Stimulated activated CD4-positive, alpha-beta T cell treated with anti-CD3 and anti-CD28 coated beads, Interleukin-1b, Interleukin-23, amount 100 ng/mL, for 48 hours (primary cell): Measurements from ENCODE around the gene SLC7A14.

Experiments
- DNase-seq: peaks from one replicate; pipeline ENCODE4 v3.0.0-alpha.2; 2020

The SLC7A14 gene

DNA sequence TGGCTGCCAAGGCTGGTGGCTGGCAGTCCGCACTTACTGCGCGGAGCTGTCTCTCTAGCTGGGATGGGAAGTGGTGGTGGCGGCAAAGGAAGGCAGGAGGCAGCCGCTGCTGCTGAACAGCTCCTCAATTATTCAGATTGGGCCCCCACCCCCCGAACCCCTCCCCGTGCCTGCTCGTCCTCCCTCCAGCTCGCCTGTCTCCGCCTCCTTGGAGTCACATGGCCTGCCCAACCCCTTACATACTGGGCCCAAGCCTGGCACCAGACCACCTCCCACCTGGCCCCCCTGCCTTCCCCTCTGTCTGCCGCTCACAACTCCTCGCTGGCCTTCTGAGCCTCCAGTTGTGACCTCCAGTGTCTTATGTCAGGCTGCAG is at the start of gene SLC7A14:
Gene SLC7A14, minus strand, starts transcription at position 139 of the 374 bp plus-strand sequence. CDS start 59,139 bp downstream, outside the sequence.
- no peak for DNase-seq

DNA sequence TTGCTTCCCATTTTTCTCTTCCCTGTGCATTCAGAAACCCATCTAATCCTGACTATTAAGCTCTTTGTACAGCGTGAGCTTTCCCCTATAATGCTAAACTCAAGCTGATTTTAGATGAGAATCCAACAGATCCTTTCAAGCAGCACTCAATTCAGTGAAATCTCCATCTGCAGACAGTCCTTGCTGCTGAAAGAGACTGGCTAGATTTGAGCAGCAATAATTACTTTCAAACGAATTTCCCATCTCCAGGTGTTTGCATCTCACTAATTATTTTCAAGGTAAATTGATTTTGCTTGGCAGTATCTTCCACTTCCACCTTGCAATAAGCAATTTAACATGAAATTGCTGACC is 49.5 kb upstream of the SLC7A14 start:
- no peak for DNase-seq

DNA sequence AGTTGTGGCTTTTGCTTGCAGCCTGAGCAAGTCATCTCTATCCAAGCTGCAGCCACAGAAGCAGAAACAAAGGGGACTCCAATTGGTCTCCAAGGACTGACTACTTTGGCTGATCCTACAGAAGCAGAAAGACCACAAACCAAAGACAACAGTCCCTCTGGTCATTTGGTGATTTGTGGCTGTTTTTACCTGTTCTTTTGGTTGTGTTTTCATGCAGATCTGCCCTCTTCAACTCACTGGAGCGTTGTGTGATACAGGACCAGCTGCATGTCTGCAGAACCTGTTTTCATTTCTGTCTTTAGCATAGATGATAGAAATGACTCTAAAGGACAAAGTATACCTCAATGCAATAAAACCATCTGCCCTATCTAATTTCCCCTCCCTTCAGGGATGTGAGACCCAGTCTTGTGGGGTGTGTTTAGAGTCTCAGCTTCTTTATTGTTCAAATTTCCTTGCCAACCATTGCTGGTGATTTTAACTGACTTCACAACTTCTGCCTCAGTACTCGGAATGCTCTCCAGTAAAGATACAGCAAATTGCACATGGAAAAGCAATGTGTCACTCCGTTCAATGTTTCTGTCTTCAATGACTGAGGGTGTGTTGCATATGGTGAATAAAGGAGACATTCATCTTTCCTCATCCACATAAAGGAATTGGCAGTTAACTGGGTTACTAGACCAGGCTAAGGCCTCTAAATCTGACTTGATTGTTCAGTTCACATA is 48.9 kb upstream of the SLC7A14 start:
- no peak for DNase-seq

DNA sequence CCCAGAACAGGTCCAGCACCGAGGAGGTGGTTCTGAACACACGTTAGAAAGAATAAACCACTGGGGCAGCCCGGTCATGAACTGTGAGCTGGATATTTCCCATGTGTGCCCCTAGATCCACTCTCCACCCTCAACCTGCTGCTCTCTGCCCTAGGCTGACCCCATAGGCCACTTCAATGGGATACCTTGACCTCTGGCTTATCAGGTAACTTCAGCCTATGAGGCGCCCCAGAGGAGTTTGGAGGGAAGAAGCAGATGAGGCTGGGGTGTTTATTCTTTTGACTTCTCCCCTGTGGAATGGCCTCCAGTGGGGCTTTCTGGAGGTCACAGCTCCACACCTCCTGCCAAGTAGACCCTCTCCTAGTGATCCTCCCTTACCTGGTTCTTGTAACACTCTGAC is 47.7 kb upstream of the SLC7A14 start:
- DNase-seq: no peak

DNA sequence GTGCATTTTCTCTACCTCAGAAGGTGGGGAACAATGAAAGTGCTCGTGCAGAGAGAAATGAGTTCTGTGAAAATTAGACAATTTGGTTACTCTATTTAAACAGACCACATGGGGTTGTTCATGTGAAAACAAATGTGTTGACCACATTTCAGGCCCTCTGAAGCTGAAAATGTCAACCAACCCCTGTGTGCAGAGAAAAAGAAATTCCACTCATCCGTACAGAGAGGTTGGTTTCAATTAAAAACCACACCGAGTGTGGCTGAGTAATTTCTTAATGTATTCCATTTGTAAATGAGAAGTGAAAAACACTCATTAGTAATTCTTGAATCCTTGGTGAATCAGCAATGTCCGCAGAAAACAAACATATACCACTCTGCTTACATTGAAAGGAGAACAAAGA is 46.9 kb upstream of the SLC7A14 start:
- no peak for DNase-seq

DNA sequence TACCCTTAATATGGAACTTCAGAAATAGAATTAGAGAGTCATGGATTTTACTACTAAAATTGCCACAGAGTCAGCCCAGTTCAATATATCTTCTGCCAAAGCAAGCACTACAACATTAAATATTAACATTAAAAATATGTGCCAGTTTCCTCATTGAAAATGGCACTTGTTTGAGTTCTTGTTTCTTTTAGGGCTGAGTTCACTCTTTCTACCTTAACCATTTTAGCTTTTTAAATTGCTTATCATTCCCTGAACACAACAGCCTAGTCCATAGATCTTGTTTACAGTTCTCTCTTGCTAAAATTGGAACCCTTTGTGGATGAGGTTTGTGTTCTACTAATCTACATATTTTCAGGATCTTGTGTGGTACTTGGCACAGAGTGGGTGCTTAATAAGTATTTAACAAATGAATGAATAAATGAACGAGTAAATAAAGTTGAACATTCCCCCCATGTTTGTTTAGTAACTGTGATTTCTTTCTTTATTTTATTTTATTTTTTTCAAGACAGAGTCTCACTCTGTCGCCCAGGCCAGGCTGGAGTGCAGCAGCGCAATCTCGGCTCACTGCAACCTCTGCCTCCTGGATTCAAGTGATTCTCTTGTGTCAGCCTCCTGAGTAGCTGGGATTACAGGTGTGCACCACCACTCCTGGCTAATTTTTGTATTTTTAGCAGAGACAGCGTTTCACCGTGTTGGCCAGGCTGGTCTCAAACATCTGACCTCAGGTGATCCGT is 46.0 kb upstream of the SLC7A14 start:
- no peak for DNase-seq

DNA sequence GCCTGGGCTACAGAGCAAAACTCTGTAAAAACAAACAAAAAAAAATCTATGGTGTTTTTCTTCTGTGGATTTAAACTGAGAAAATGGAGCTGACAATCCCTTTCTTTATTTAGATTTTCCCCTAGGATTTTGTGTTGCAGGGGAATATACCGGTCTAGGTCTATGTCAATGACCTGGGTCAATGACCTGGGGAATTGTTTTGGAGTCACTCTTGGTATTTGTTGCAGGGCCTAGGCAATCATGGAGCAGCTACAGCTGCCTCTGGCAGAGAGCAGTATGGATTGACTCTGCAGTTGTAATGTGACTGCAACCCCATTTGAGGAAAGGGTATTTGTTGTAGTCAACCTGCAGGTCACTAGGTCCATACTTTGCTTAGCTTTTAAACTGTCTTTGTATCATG is 37.6 kb upstream of the SLC7A14 start:
- no peak for DNase-seq

DNA sequence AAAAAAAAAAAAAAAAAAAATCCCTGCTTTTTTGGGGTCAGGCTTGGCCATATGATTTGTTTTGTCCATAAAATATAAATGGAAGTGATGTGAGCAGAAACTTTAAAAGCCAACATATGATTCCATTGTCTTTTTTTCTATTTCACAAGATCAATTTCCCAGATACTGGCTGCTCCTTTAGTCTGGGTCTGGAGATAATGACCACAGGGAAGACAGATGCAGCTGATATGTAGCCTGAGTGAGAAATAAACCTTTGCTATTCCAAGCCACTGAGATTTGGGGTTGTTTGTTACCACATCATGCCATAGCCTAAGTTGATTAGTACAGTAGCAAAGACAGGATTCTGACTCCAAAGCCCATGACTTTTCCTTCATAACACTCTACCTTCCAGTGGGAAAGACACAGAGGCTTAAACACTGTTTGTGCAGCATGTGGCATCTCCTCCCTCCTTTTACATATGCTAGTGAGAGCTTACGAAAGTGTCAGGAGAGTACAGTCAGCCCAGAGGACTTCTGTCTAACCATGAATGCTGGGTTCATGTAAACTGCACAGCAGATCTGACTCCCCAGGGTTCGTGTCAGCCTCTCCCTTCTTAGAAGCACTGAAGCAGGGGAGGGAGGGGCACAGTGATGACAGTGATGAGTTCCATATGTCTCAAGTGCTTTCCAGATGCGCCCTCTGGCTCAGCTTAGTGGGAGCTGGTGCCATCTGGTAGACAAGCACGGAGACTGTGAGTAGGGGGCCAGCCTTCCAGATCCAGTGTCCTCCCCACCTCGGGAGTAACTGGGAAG is 36.7 kb upstream of the SLC7A14 start:
- DNase-seq: no peak

DNA sequence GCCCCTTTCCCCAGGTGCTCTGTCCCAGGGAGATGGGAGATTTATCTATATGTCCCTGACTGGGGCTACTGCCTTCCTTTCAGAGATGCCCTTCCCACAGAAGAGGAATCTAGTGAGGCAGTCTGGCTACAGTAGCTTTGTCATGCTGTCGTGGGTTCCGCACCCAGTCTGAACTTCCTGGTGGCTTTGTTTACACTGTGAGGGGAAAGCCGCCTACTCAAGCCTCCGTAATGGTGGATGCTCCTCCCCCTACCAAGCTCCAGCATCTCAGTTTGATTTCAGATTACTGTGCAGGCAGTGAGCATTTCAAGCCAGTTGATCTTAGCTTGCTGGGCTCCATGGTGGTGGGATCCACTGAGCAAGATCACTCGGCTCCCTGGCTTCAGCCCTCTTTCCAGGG is 35.4 kb upstream of the SLC7A14 start:
- DNase-seq: no peak

DNA sequence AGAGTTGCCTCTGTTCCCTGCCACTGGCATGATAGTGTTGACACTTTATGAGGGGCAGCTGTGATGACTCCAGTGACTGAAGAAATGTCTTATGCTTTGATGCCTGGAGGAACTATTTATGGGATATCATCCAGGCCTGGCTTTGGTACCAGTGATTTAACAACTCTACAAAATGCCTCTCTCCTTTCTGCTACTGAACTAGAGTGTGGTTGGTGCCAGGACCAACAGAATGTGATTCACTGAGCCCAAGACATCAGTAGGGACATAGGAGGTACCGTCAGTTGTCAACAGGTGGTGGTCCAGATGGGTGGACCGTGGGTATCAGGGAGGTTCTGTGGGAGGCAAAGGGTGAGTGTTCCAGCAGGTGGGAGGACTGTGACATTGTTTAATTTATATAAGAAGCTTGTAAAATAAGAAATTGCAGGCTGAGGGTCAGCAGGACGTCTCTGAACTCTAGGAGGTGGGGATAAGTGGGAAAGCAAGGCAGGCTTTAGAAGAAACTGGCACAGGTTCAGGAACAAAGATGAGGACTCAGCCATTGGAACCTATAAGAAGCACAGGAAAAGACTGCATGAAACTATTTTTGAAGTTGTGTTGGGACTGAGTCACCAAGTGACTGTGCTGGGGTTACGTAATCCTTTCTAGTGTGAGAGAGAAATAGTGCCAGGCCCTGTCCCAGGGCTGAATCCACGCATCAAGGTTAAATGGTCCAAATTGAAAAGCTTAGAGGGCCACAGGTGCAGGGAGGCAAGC is 28.5 kb upstream of the SLC7A14 start:
- no peak for DNase-seq

DNA sequence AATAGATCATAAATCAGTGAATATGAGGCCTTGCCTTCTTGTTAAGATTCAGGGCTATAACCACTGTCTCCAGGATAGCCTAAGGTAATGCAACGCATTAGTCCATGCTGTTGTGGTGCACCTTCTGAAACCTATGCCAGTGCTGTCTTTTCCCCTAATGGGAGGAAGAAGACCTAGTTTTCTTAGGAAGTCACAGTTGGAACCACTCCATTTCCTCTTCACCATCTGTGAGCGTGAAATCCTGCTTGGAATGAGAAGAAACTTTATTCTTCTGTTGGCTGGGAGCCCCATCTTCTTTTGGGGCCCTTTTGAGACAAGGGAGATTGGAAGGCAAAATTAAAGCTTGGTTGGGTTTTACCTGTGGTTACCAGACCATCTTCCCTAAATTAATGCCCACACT is 25.9 kb upstream of the SLC7A14 start:
- no peak for DNase-seq

DNA sequence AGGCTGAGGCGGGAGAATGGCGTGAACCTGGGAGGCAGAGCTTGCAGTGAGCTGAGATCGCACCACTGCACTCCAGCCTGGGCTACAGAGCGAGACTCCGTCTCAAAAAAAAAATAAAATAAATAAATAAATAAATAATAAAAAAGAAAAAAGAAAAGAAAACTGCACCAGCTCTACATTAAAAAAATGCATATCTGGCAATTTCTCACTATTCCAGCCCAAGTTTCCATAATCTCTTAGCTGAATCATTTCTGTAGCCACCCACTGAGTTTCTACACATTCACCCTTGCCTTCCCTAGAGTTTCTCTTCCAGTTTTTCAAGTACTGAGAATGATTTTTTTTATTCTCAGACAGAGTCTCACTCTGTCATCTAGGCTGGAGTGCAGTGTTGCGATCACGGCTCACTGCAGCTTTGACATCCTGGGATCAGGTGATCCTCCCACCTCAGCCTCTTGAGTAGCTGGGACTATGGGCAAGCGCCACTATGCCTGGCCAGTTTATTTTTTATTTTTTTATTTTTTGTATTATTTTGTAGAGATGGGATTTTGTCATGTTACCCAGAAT is 24.5 kb upstream of the SLC7A14 start:
- DNase-seq: no peak

DNA sequence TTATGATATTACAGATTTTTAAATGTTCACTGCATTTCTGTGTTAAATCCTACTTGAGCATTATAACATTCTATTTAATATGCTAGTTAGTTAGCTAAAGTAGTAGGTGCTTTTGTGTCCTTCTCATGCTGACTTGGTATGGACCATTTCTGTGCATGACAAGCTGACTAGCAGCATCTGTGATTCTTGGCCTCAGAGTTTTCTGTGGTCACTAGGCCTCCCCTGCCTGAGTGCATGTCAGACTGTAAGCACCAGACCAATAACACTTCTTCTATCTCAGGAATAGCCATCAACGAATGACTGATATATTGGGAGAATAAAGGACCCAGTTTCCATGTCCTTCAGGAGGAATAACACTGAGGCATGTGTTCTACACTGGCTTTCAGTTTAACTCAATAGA is 22.6 kb upstream of the SLC7A14 start:
- no peak for DNase-seq

DNA sequence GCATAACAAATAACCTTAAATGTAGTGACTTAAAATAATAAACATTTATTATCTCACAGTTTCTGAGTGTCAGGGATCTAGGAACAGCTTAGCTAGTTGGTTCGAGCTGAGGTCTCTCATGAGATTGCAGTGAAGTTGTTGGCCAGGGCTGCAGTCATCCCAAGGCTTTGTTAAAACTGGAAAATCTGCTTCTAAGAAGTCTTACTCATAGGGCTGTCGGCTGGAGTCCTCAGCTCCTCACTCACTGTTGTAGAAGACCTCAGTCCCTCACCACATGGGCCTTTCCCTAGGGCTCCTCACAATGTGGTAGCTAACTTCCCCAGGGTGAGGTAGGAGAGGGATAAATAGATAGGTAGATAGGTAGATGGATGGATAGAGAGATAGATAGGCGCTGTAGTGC is 20.8 kb upstream of the SLC7A14 start:
- DNase-seq: no peak

DNA sequence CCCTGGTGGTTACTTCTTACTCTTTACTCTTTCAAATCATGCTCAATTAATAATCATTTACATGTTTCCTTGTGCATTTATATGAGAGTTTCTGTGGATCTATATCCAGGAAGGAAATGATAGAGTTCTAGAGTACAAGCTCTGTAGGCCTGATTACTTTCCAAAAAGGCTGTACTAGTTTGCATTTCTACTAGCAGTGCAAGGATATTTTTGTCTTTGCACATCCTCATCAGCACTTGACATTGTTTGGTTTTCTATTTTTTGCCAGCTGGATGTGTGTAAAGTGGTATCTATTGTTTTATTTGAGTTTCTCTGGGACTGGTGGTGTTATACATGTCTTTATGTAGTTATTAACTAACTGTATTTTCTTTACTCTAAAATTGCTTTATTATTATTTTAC is 19.6 kb upstream of the SLC7A14 start:
- DNase-seq: no peak

DNA sequence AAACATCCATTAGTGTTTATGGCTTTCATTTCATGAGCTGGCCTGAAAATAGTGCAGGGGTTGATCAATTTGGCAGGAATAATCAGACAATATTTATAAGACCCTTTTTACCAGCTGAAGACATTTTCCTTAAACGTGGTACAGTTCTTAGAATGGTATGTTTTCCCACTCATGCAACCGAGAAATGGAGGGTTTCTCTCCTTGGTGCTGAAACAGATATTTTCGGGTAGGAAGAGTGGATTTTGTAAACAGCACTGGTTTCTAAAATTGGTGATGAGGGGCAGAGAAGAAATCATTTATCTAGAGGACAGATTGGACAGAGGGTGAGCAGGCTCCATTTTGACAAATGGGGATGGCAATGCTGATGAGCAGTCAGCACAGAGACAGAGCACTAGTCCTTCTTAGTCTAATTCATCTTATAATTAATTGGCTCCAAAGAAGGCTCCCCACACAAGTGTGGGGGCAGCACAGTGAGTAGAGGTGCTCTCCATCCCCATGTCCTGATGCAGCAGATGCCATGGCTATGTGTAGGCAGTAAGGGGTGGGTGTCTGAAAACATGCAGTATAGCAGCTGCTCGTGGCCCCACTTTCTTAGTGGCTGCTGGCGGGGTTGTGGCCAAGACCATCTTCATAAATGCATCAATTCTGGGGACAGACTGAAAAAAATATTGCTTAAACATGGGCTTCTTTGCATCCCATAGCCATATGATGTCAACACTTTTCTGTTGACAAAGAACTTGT is 18.1 kb upstream of the SLC7A14 start:
- no peak for DNase-seq

DNA sequence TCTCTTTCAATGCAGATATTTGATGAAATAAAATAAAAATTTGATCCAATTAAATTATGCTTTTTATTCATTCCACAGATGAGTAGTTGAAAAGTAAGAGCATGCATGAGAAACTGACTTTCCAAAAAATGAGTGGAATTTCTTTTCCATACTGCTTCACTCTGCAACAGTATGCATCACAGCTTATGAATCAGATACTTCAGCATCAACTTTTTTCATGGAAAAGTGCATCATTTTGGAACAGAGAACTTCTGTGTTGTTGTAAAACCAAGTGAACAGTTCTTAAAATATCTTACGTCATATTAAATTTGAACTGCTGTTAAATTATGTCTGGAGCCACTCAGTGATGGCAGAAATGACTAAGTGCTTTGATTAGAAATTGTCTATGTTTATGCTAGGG is 16.7 kb upstream of the SLC7A14 start:
- DNase-seq: no peak

DNA sequence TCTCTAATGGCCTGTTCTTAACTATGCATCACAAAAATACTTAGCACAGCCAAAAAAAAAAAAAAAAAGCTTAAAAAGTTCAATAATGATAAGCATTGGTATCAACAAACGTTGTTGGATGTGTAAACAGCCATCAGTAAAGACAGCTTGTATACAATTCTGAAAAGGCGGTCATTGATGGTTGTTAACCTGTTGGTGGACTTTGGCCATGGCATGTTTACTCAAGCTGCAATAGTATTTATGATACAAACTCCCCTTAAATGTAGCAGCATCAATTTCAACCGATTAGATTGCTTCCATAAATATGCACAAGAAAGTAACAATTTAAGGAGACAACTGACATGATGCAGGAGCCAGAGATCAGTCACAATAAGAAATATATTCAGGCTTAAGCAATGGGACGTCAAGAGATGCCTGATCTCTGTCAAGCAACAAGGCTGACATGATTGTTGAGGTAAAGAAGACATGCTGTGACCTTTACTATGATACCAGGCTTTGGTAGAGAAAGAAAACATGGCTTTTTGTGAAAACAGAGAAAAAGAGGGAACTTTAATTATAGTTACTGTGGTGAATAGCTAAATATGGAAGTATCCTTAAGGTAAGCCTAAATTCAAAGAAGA is 14.2 kb upstream of the SLC7A14 start:
- no peak for DNase-seq

DNA sequence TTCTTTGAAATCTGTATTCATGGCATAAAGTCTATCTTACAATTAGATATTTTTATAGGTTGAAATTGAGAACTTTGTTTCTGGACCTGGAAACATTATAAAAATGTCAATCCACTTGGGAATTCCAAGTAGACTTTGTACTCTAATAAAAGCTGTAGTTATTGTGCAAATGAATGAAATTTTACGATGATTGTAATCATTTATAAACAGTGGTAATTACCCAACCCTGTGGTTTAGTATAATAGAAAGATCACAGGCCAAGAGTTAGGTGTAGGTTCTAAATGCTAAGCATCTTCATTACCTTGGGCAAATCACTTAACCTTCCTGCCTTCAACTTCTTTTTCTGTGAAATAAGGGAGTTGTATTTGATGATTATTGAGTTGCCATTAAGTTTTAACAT is 13.2 kb upstream of the SLC7A14 start:
- DNase-seq: no peak

DNA sequence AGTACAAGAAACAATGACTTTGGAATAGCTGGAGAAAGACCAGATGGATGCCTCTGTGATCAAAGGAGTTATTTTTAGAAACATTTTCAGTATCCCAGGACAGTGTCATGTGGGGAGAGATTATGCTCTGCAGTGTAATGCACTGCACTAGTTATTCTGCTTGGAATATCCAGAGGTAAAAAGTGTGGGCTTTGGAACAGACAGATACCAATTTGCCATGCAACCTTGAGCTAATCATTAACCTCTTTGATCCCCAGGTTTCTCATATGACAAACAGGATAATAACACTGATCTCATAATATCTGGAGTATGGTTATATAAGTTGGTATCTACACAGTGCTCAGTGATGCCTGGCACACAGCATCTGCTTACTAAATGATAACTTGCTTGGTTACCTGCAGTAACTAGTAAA is 12.2 kb upstream of the SLC7A14 start:
- no peak for DNase-seq

DNA sequence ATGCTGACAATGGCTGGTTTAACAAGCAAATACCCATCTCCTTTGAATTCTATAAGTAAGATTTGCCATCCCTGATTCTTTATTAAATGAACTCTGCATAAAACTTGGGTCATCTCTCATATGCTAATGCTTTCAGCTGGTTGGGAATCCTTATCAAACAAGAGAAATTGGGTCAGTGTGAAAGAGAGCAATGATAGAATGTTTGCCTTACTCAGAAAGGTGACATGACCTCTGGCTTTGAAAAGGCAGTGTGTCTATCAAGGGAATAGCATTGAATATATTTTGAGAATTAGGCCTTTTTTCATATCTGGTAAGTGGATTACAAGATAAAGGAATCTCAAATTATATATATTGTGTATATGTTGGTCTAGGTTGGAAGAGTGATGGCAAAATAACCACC is 8.7 kb upstream of the SLC7A14 start:
- no peak for DNase-seq

DNA sequence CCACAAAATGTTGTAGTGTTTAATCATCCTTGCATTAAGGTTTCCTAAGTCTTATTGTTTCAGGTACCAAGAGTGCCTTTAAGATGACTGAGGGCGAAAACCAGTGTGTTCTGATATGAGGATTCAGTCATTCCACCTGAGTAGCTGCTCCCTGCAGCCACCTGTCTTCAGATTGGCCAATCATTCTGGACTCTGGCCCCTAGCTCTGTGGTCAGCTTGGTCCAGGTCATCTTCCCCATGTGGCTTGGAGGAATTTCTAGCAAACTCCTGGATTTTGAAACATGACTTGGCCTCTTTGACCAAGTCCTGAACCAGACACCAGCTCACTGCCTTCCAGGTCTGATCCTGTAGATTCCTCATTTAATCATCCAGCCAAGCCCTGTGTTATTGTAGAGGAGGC is 7.8 kb upstream of the SLC7A14 start:
- no peak for DNase-seq
